ENCODE measurements around the gene CC2D2A. TPM values are rescaled to one million over a fixed set of nuclear protein-coding genes. Genes with fewer than 3 reads are reported as not detected.

Gene CC2D2A
- total and polyA plus RNA-seq, 10 of the 15 experiments (the other 5 are each of a cell fraction or from before 2014, with no cell fraction given), result 0.04 to 1.1 (median 0.26) TPM

GRCh38 chr4:15501941-15502340 lies 32.3 kb downstream of the CC2D2A start:
- H3K9me3 ChIP-seq (replicated peaks; ENCODE audit: control insufficient read depth, insufficient read depth, low read length), result no peaks in the 10 kb centered on the region; the same call in 2 of the 3 replicates
- H3K4me3 ChIP-seq, result no peak overlapping the region
- BruUV-seq (replicated peaks), result no TSS peak
- no peaks in the 10 kb centered on the region for H3K27me3 ChIP-seq (replicated peaks in 1 of 2; ENCODE audit: control insufficient read depth in 2 of 2, insufficient read depth in 2 of 2, low read length in 1 of 2)
- H3K4me2 ChIP-seq (ENCODE audit: control insufficient read depth, insufficient read depth), result no peak overlapping the region
- H2AFZ ChIP-seq (ENCODE audit: control insufficient read depth, low read depth, low read length), result no peak overlapping the region
- no peaks in the 10 kb centered on the region for H4K20me1 ChIP-seq (ENCODE audit: control insufficient read depth, insufficient read depth)
- H3K9ac ChIP-seq (ENCODE audit: control insufficient read depth, insufficient read depth, low read length), result no peak overlapping the region
- TF ChIP-seq BACH1 (IDR thresholded peaks at IDR 0.05; ENCODE audit: borderline replicate concordance) (no peak), LARP7 (IDR thresholded peaks at IDR 0.05) (no peak), GATAD2B (conservative IDR thresholded peaks at IDR 0.05; ENCODE audit: low read depth) (no peak), MYB (IDR thresholded peaks at IDR 0.05; ENCODE audit: borderline replicate concordance, low read depth, low read length) (no peak), STAT1 (conservative IDR thresholded peaks at IDR 0.05) (no peak), NRF1 (conservative IDR thresholded peaks at IDR 0.05; ENCODE audit: low read depth, low read length) (no peak), NR2C1 (IDR thresholded peaks at IDR 0.05) (no peak), IKZF2 (IDR thresholded peaks at IDR 0.05) (no peak), MAX (IDR thresholded peaks at IDR 0.05; ENCODE audit: low read depth, low read length) (no peak)
- TF ChIP-seq, protein P1, sequence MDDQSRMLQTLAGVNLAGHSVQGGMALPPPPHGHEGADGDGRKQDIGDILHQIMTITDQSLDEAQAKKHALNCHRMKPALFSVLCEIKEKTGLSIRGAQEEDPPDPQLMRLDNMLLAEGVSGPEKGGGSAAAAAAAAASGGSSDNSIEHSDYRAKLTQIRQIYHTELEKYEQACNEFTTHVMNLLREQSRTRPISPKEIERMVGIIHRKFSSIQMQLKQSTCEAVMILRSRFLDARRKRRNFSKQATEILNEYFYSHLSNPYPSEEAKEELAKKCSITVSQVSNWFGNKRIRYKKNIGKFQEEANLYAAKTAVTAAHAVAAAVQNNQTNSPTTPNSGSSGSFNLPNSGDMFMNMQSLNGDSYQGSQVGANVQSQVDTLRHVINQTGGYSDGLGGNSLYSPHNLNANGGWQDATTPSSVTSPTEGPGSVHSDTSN (IDR thresholded peaks at IDR 0.05; ENCODE audit: insufficient replicate concordance, low read depth, low read length), result no peak
- TF ChIP-seq, protein P2, sequence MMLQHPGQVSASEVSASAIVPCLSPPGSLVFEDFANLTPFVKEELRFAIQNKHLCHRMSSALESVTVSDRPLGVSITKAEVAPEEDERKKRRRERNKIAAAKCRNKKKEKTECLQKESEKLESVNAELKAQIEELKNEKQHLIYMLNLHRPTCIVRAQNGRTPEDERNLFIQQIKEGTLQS (IDR thresholded peaks at IDR 0.05; ENCODE audit: borderline replicate concordance, extremely low read depth, low read depth, low read length), result no peak
- RAD21 ChIA-PET (ENCODE audit: unreplicated experiment), result no interaction called here
- peak; percentile 65 for ATAC-seq
- no peaks in the 10 kb centered on the region for H3K79me2 ChIP-seq (ENCODE audit: control insufficient read depth, insufficient read depth, low read length)
- in situ Hi-C loops (cut with MboI) (no loop called here), intact Hi-C loops (cut with micrococcal nuclease; ENCODE audit: unreplicated experiment) (no loop called here)
- H3K27ac ChIP-seq (ENCODE audit: control insufficient read depth, insufficient read depth), result no peak overlapping the region
- no peak for DNase-seq (ENCODE audit: low read depth, low spot score)
- WGBS (ENCODE audit: insufficient coverage, insufficient replicate concordance, low lambda C conversion rate, missing lambda C conversion rate), result 67% methylated on average over 2 of the region's 2 CpGs
- FAIRE-seq, result no peak
- no peaks in the 10 kb centered on the region for H3K4me1 ChIP-seq (ENCODE audit: control insufficient read depth, insufficient read depth, low read length)
- POLR2A ChIA-PET, result no interaction called here
- CTCF ChIA-PET, result no interaction called here
- H3K36me3 ChIP-seq (ENCODE audit: control insufficient read depth in 2 of 2, insufficient read depth in 2 of 2, low read length in 1 of 2), result no peaks in the 10 kb centered on the region
- SMC1A ChIA-PET (ENCODE audit: uncharacterized antibody, unreplicated experiment), result no interaction called here

Data from GM12878 (cell line).